Suprapubic skin (tissue), 4 donors: ENCODE results near the gene CTNNA2.

Experiments used
- CTCF ChIP-seq, 2 donors: fragments of 200-600 bp in 1 of 2; fragments of 450-650 bp in 1 of 2; sonication (generic) in 1 of 2; IDR thresholded peaks; one replicate each; pipeline ENCODE4 v1.5.1; 2016 to 2019; ENCODE audit warnings: antibody characterized with exemption in 2 of 2, mild to moderate bottlenecking in 1 of 2, moderate library complexity in 1 of 2
- EP300 ChIP-seq: sonication (generic); formaldehyde crosslinking; IDR thresholded peaks from one replicate; pipeline ENCODE4 v1.6.1; 2017; ENCODE audit warnings: antibody characterized with exemption
- POLR2A ChIP-seq, 2 donors: fragments of 450-650 bp; IDR thresholded peaks; one replicate each; pipeline ENCODE4 v1.6.1; 2017; ENCODE audit warnings: antibody characterized with exemption in 2 of 2, mild to moderate bottlenecking in 2 of 2, moderate library complexity in 2 of 2
- POLR2AphosphoS5 ChIP-seq, 3 donors: sonication (generic); formaldehyde crosslinking; IDR thresholded peaks; one replicate each; pipeline ENCODE4 v1.6.1; 2017; ENCODE audit warnings: antibody characterized with exemption in 3 of 3

- TF ChIP-seq POLR2A (IDR thresholded peaks at IDR 0.05) (no peak), CTCF (IDR thresholded peaks at IDR 0.05) (no peak), POLR2AphosphoS5 (IDR thresholded peaks at IDR 0.05) (no peak), EP300 (no peak)
These were observed 42.0 kb downstream of the CTNNA2 start for GRCh38 chr2:79554899-79555298.
